ENCODE results near the gene UGDH. TPM values are rescaled to one million over a fixed set of nuclear protein-coding genes. Genes with fewer than 3 reads are reported as not detected.

UGDH gene
- total RNA-seq: 86.9 TPM

DNA sequence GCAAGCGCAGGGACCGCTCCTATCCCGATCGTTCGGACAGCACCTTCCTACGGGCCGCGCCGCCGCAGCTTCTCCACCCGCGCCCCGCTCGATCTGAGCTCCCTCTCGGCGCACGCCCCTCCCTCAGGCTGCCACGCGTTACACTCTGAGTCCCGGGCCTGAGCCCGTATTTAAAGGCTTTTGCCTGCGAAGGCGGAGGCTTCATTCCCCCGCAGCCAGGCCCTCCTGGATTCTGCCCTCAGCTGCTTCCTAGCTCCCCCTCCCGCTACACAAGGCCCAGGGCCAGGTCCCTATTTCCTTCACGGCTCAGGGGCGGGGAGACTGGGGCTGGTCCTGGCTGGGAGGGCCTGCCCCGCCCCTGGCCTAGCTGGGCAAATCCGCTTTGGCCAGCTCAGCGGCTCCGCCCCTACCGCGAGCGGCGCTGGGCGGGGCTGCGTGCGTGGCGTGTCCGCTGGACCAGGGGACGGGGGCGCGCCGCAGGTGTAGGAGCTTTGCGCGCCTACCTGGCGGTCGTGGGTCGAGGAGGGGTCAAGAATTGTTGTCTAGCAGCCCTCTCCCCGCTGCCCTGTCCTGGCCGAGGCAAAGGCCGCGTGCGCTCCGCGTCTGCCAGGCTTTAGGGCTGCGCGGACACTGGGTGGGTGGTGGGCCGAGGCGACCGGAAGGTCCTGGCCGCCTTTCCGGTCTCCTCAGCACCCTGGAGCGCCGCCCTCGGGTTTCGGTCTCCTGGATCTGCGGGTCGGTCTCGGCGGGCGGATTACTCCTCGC, at the start of gene UGDH:
TSS of gene UGDH (minus strand) at position 144 of the 765 bp plus-strand sequence. CDS start 5,927 bp downstream, outside the sequence.

GRCh38 chr4:39458505-39459300, 68.5 kb downstream of the UGDH start, which contains the start of the genes LIAS and RPL9:
LIAS (plus strand) TSS chr4:39459056; CDS start chr4:39459118, 62 bp downstream.
RPL9 (minus strand) TSS chr4:39458922; CDS start chr4:39458439, 483 bp downstream.

Other genes with a start within 250 kb of the UGDH start
- 58.2 TPM for gene RFC1, start 161.1 kb downstream of the UGDH start, total RNA-seq
- 0.11 TPM for gene KLB, start 120.5 kb downstream of the UGDH start, total RNA-seq
- 2,566 TPM for gene RPL9, start 68.5 kb downstream of the UGDH start, total RNA-seq
- gene LIAS, start 68.4 kb downstream of the UGDH start, total RNA-seq: 21.7 TPM
- gene SMIM14, start 111.4 kb upstream of the UGDH start, total RNA-seq: 60.4 TPM
- gene UBE2K, start 170.7 kb upstream of the UGDH start, total RNA-seq: 48.4 TPM